ENCODE data around the gene ATCAY. TPM values are rescaled to one million over a fixed set of nuclear protein-coding genes. Genes with fewer than 3 reads are reported as not detected.
"Not testable (repeated sequence)": the region's sequence is repeated elsewhere in the genome, so short reads cannot be mapped to it uniquely, and the experiment has no call there.

The ATCAY gene
- total and polyA plus RNA-seq, 2 of the 13 experiments (the other 11 are each of a cell fraction or from before 2014, with no cell fraction given): not detected

DNA sequence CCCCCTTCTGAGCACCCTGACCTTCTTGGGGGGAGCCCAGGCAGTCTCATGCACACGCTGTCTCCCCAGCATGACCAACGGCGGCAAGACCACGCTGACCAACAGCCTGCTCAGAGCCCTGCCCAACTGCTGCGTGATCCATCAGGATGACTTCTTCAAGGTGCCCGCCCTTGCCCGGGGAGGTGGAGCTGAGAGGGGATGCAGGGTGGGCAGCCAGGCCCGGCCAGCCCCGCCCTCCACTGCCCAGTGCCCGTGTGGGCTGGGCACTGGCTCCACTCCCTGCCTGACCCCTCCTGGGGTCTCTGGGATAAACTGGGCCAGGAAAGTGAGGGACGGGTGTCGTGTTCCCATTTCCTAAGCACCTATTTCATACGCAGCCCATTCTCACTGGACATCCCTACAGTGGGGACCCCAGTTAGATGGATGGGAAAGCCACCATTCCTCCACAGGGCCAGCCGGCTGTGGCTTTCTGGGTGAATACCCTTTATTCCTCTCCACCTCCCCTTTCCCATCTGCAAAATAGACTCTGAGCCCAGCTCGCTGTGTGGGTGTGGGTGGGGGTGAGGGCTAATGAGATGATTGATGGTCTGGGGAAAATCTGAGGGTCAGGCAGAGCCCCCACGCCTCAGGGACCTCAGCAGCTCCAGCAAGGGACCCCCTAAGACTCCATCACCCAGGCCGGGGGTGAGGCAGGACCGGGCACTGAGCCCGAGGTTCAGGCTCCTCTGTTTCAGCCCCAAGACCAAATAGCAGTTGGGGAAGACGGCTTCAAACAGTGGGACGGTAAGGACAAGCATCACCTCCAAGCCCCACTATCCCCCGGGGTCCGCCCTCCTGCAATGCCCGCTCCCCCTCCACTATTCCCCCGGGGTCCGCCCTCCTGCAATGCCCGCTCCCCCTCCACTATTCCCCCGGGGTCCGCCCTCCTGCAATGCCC lies 56.3 kb downstream of the ATCAY start:
- Histone ChIP-seq H3K27ac (ENCODE audit: extremely low read length, insufficient read depth, low read length) (no peak overlapping the region), H3K9ac (ENCODE audit: insufficient read depth, low read depth, low read length) (no peak overlapping the region), H3K4me1 (ENCODE audit: insufficient read depth, low read length) (no peaks in the 10 kb centered on the region), H3K27me3 (ENCODE audit: control insufficient read depth in 1 of 2, insufficient read depth in 2 of 2, low read length in 2 of 2) (peaks cover 0 to 11% of the 10 kb centered on the region in 2 experiments; a peak in 1 of 5 replicates), H2AFZ (ENCODE audit: low read length) (no peak overlapping the region), H3K79me2 (ENCODE audit: insufficient read depth, low read length) (no peaks in the 10 kb centered on the region), H3K36me3 (replicated peaks in 1 of 2; ENCODE audit: control insufficient read depth in 1 of 2, insufficient read depth in 2 of 2, low read length in 2 of 2) (no peaks in the 10 kb centered on the region), H4K20me1 (ENCODE audit: insufficient read depth, low read length) (no peaks in the 10 kb centered on the region), H3K4me3 (replicated peaks in 1 of 3; ENCODE audit: insufficient read depth in 1 of 3, low read depth in 2 of 3, low read length in 3 of 3) (no peak overlapping the region), H3K9me3 (ENCODE audit: low read length) (no peaks in the 10 kb centered on the region), H3K4me2 (ENCODE audit: low read depth, low read length) (no peak overlapping the region)
- no peak for TF ChIP-seq ZNF12 (CRISPR knock-in tag; IDR thresholded peaks at IDR 0.05)
- TF ChIP-seq, protein P1, sequence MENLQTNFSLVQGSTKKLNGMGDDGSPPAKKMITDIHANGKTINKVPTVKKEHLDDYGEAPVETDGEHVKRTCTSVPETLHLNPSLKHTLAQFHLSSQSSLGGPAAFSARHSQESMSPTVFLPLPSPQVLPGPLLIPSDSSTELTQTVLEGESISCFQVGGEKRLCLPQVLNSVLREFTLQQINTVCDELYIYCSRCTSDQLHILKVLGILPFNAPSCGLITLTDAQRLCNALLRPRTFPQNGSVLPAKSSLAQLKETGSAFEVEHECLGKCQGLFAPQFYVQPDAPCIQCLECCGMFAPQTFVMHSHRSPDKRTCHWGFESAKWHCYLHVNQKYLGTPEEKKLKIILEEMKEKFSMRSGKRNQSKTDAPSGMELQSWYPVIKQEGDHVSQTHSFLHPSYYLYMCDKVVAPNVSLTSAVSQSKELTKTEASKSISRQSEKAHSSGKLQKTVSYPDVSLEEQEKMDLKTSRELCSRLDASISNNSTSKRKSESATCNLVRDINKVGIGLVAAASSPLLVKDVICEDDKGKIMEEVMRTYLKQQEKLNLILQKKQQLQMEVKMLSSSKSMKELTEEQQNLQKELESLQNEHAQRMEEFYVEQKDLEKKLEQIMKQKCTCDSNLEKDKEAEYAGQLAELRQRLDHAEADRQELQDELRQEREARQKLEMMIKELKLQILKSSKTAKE (CRISPR knock-in tag; IDR thresholded peaks at IDR 0.05; ENCODE audit: borderline replicate concordance): no peak
- TF ChIP-seq ZMYM3 (CRISPR knock-in tag; IDR thresholded peaks at IDR 0.05): no peak
- ATAC-seq (no peak; the same call in 2 of the 3 replicates), FAIRE-seq (no peak), DNase-seq (ENCODE audit: low spot score) (no peak)
- in situ Hi-C loops (cut with HindIII; ENCODE audit: extremely low pct_ligation_motif_present, low pct_unique_long_range_greater_than_20kb): no loop called here
- BruUV-seq (replicated peaks): no TSS peak
- intact Hi-C loops (cut with micrococcal nuclease; ENCODE audit: unreplicated experiment): no loop called here
- CTCF ChIA-PET (ENCODE audit: low intra/inter-chr PET ratio, low total read pairs): no interaction called here
- POLR2A ChIA-PET: no interaction called here
- WGBS (ENCODE audit: low lambda C conversion rate): 34% methylated on average over 14 of the region's 29 CpGs

DNA sequence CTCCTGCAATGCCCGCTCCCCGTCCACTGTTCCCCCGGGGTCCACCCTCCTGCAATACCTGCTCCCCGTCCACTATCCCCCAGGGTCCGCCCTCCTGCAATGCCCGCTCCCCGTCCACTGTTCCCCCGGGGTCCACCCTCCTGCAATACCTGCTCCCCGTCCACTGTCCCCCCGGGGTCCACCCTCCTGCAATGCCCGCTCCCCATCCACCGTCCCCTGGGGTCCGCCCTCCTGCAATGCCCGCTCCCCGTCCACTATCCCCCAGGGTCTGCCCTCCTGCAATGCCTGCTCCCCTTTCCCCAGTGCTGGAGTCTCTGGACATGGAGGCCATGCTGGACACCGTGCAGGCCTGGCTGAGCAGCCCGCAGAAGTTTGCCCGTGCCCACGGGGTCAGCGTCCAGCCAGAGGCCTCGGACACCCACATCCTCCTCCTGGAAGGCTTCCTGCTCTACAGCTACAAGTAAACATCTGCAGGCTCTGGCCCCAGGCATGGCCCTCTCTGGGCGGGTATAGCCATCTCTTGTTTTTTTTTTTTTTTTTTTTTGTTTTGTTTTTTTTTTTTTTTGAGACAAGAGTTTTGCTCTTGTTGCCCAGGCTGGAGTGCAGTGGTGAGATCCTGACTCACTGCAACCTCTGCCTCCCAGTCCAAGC lies 57.9 kb downstream of the ATCAY start:
- H3K79me2 ChIP-seq (ENCODE audit: insufficient read depth, low read length); H3K9ac ChIP-seq (ENCODE audit: insufficient read depth, low read depth, low read length); H3K9me3 ChIP-seq (ENCODE audit: low read length); CTCF ChIA-PET (ENCODE audit: low intra/inter-chr PET ratio, low total read pairs); ATAC-seq; H3K36me3 ChIP-seq (replicated peaks in 1 of 2; ENCODE audit: control insufficient read depth in 1 of 2, insufficient read depth in 2 of 2, low read length in 2 of 2); H4K20me1 ChIP-seq (ENCODE audit: insufficient read depth, low read length); DNase-seq (ENCODE audit: low spot score); POLR2A ChIA-PET; H3K4me1 ChIP-seq (ENCODE audit: insufficient read depth, low read length); H3K27me3 ChIP-seq (ENCODE audit: control insufficient read depth in 1 of 2, insufficient read depth in 2 of 2, low read length in 2 of 2); in situ Hi-C loops (cut with HindIII; ENCODE audit: extremely low pct_ligation_motif_present, low pct_unique_long_range_greater_than_20kb); FAIRE-seq; H2AFZ ChIP-seq (ENCODE audit: low read length); H3K4me3 ChIP-seq (replicated peaks in 1 of 3; ENCODE audit: insufficient read depth in 1 of 3, low read depth in 2 of 3, low read length in 3 of 3); BruUV-seq (replicated peaks); intact Hi-C loops (cut with micrococcal nuclease; ENCODE audit: unreplicated experiment); H3K4me2 ChIP-seq (ENCODE audit: low read depth, low read length); H3K27ac ChIP-seq (ENCODE audit: extremely low read length, insufficient read depth, low read length): not testable (repeated sequence)
- 64% methylated on average over 22 of the region's 22 CpGs for WGBS (ENCODE audit: low lambda C conversion rate)
